Hepatocyte (in vitro differentiated cells): ENCODE results near the gene TNS4.

Source experiments
- CTCF ChIP-seq: fragments of 200-600 bp; sonication (generic); IDR thresholded peaks from 2 replicates; pipeline ENCODE4 v1.5.1; 2016; ENCODE audit warnings: antibody characterized with exemption, mild to moderate bottlenecking; ENCODE audit not compliant: poor library complexity
- EZH2 ChIP-seq: fragments of 200-600 bp; sonication (generic); IDR thresholded peaks from 2 replicates; pipeline ENCODE4 v1.6.1; 2016; ENCODE audit warnings: antibody characterized with exemption, mild to moderate bottlenecking, borderline replicate concordance

- no peak for TF ChIP-seq EZH2
- TF ChIP-seq CTCF: no peak
Observed at GRCh38 chr17:40516581-40517285, 15.3 kb upstream of the TNS4 start.
